ENCODE results near the gene SAMSN1. TPM values are rescaled to one million over a fixed set of nuclear protein-coding genes. Genes with fewer than 3 reads are reported as not detected.
"Not testable (repeated sequence)": the region's sequence is repeated elsewhere in the genome, so short reads cannot be mapped to it uniquely, and the experiment has no call there.

The SAMSN1 gene
- total and polyA plus RNA-seq, 11 donors: 0.44 to 21.2 (median 1.4) TPM

- Histone ChIP-seq H3K9me3 (peaks cover 0 to 8% (median 0%) of the 10 kb centered on the region in 12 donors), H3K4me3 (peak overlapping the region in 1 of 12 donors; percentile 9), H3K4me1 (peaks cover 0 to 61% (median 0%) of the 10 kb centered on the region in 12 donors), H3K27ac (peak overlapping the region in 1 of 12 donors; percentile 75), H3K36me3 (peaks cover 0 to 27% (median 0%) of the 10 kb centered on the region in 9 donors), H3K27me3 (no peaks in the 10 kb centered on the region)
- WGBS, 4 donors: 49 to 60% (median 54%) methylated on average over 7 of the region's 7 CpGs
- intact Hi-C loops (cut with DNase I): no loop called here
- no peak for TF ChIP-seq POLR2A (IDR thresholded peaks at IDR 0.05)
- TF ChIP-seq, protein P1, sequence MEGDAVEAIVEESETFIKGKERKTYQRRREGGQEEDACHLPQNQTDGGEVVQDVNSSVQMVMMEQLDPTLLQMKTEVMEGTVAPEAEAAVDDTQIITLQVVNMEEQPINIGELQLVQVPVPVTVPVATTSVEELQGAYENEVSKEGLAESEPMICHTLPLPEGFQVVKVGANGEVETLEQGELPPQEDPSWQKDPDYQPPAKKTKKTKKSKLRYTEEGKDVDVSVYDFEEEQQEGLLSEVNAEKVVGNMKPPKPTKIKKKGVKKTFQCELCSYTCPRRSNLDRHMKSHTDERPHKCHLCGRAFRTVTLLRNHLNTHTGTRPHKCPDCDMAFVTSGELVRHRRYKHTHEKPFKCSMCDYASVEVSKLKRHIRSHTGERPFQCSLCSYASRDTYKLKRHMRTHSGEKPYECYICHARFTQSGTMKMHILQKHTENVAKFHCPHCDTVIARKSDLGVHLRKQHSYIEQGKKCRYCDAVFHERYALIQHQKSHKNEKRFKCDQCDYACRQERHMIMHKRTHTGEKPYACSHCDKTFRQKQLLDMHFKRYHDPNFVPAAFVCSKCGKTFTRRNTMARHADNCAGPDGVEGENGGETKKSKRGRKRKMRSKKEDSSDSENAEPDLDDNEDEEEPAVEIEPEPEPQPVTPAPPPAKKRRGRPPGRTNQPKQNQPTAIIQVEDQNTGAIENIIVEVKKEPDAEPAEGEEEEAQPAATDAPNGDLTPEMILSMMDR (IDR thresholded peaks at IDR 0.05): no peak
- peak in 2 of 5 donors; percentile 30 for DNase-seq
- ATAC-seq: peak in 2 of 4 donors; percentile 58 to 61
Observed at GRCh38 chr21:14520535-14520934, 25.6 kb downstream of the SAMSN1 start.

GRCh38 chr21:14519000-14519399, 27.1 kb downstream of the SAMSN1 start:
- intact Hi-C loops (cut with DNase I): no loop called here
- TF ChIP-seq, protein P1 (IDR thresholded peaks at IDR 0.05): no peak
- no peak for TF ChIP-seq POLR2A (IDR thresholded peaks at IDR 0.05)
- Histone ChIP-seq H3K9me3 (peaks cover 0 to 9% (median 0%) of the 10 kb centered on the region in 12 donors), H3K4me1 (peaks cover 0 to 49% (median 0%) of the 10 kb centered on the region in 12 donors), H3K36me3 (peaks cover 0 to 31% (median 0%) of the 10 kb centered on the region in 9 donors), H3K27me3 (no peaks in the 10 kb centered on the region), H3K4me3 (no peak overlapping the region), H3K27ac (no peak overlapping the region)
- no peak for ATAC-seq
- WGBS, 4 donors: 75 to 84% (median 78%) methylated on average over 1 of the region's 1 CpG
- no peak for DNase-seq

- intact Hi-C loops (cut with DNase I): no loop called here
- H3K27me3 ChIP-seq: no peaks in the 10 kb centered on the region
Observed at GRCh38 chr21:14513804-14514203, 32.3 kb downstream of the SAMSN1 start.

GRCh38 chr21:14506859-14507457, 39.2 kb downstream of the SAMSN1 start:
- 77 to 85% (median 79%) methylated on average over 2 of the region's 2 CpGs for WGBS, 4 donors
- H3K4me1 ChIP-seq; DNase-seq; H3K4me3 ChIP-seq; H3K27ac ChIP-seq; H3K9me3 ChIP-seq; ATAC-seq; H3K27me3 ChIP-seq; intact Hi-C loops (cut with DNase I): not testable (repeated sequence)
- peaks cover 0 to 79% (median 0%) of the 10 kb centered on the region in 9 donors for H3K36me3 ChIP-seq

More at GRCh38 chr21:14513804-14514203, 32.3 kb downstream of the SAMSN1 start:
- peaks cover 0 to 4% (median 0%) of the 10 kb centered on the region in 12 donors for H3K4me1 ChIP-seq
- no peak for ATAC-seq
- no peak for TF ChIP-seq POLR2A (IDR thresholded peaks at IDR 0.05)
- TF ChIP-seq, protein P1 (IDR thresholded peaks at IDR 0.05): no peak
- no peak for DNase-seq
- H3K36me3 ChIP-seq: peaks cover 0 to 68% (median 0%) of the 10 kb centered on the region in 9 donors
- no peak overlapping the region for H3K4me3 ChIP-seq
- no peak overlapping the region for H3K27ac ChIP-seq
- WGBS, 4 donors: 81 to 96% (median 94%) methylated on average over 1 of the region's 1 CpG
- H3K9me3 ChIP-seq: peaks cover 0 to 9% (median 0%) of the 10 kb centered on the region in 12 donors

Data from heart left ventricle (tissue), 16 donors.